ENCODE data around the gene MAP1LC3A.
"Not testable (repeated sequence)": the region's sequence is repeated elsewhere in the genome, so short reads cannot be mapped to it uniquely, and the experiment has no call there.

MAP1LC3A gene

DNA sequence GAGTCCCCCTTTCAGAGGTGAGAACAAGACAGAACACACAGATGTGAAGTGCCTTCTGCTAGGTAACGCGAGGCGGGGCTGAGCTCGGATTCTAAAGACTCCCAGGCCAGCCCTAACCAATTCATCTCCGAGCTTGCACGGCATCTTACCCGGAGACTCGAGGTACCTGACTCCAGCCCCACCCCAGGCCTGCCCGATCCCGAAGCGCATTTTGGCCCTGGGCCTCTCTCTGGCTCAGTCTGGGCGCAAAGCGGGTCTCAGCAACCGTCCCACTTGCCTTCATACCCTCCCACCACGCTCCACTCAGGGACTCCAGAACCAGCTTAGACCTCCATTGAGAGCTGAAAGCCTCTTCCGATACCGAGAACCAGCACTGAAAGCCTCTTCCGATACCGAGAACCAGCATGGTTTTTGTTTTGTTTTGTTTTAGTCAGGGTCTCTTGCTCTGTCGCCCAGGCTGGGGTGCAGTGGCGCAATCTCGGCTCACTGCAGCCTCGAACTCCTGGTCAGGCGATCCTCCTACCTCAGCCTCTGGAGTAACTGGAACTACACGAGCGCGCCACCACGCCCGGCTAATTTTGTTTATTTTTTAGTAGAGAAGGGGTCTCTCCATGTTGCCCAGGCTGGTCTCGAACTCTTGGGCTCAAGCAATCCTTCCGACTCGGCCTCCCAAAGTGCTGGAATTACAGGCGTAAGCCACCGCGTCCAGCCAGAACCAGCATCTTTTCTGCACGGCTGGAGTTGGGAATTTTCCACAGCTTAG lies 42.9 kb upstream of the MAP1LC3A start:
- peak overlapping the region; percentile 92 for H3K4me3 ChIP-seq (ENCODE audit: low read depth, low read length)
- TF ChIP-seq CTCF (IDR thresholded peaks at IDR 0.05; ENCODE audit: low read depth, low read length): no peak

DNA sequence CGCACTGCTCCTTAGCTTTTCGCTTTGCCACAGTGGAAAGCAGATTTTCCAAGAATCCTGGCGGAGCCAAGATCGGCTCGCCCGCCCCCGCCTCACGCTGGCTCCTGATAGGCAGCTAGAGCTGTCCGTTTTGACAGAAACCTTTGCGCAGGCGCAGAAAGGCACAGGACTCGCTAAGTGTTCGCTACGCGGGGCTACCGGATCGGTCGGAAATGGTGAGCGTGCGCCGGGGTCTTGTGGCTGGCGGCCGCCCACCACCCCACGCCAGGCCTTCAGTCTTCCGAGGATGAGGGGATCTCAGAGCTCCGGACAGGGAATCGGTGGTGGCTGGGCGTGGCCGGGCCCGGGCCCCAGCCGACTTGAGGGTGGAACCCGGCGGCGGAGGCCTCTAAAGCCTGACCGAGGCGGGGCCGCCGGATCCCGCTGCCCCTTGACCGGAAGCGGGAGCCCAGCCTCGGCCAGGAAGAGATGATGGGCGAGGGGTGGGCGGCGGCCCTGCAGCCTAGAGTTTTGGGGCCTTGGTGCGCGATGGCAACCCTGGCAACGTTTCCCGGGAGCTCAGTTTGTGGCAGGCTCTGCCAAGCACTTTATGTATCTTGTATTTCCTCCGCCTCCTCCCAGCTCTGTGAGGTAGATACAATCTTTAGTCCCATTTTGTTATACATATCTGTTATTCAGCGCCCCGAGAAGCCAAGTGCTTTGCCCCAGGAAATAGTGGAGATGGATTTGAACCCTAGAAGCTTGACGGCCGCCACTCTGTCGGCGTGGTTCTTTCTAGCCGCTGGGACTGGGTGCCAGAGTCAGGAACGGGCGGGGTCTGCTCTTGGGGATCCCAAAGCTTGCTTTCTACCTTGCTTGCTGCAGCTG lies 42.0 kb upstream of the MAP1LC3A start, which contains the start of gene DYNLRB1:
TSS of gene DYNLRB1 (plus strand) at position 176 of the 867 bp plus-strand sequence. CDS start at position 213, 37 bp downstream.
- peak within 1 kb of the TSS; percentile 92 for H3K4me3 ChIP-seq (ENCODE audit: low read depth, low read length)
- TF ChIP-seq CTCF (IDR thresholded peaks at IDR 0.05; ENCODE audit: low read depth, low read length): no peak

- H3K4me3 ChIP-seq (ENCODE audit: low read depth, low read length): peak overlapping the region; percentile 92
- TF ChIP-seq CTCF (IDR thresholded peaks at IDR 0.05; ENCODE audit: low read depth, low read length): no peak
These were observed 41.4 kb upstream of the MAP1LC3A start for GRCh38 chr20:34517114-34517505.

DNA sequence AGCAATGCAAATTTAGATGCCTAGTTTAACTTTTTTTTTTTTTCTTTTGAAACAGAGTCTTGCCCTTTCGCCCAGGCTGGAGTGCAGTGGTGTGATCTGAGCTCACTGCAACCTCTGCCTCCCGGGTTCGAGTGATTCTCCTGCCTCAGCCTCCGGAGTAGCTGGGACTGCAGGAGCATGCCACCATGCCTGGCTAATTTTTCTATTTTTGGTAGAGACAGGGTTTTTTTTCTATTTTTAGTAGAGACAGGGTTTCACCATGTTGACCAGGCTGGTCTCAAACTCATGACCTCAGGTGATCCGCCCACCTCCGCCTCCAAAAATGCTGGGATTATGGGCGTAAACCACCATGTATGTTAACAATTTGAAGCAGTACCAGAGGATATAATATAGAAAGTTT lies 39.7 kb upstream of the MAP1LC3A start:
- not testable (repeated sequence) for H3K4me3 ChIP-seq (ENCODE audit: low read depth, low read length)

DNA sequence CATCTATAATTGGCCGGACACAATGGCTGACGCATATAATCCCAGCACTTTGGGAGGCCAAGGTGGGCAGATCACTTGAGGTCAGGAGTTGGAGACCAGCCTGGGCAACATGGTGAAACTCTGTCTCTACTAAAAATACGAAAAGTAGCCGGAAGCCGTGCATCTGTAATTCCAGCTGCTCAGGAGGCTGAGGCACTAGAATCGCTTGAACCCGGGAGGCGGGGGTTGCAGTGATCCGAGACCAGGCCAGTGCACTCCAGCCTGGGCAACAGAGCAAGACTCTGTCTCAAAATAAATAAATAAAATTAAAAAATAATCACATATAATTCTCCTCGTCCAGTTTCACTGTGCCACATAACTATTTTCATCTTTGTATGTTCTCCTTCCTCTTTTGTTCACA lies 38.7 kb upstream of the MAP1LC3A start:
- not testable (repeated sequence) for H3K4me3 ChIP-seq (ENCODE audit: low read depth, low read length)

- peak; percentile 62 for TF ChIP-seq CTCF (IDR thresholded peaks at IDR 0.05; ENCODE audit: low read depth, low read length)
- peak overlapping the region; percentile 27; the same call in 1 of the 2 replicates for H3K4me3 ChIP-seq (ENCODE audit: low read depth, low read length)
These were observed 35.3 kb upstream of the MAP1LC3A start for GRCh38 chr20:34522969-34523871.

DNA sequence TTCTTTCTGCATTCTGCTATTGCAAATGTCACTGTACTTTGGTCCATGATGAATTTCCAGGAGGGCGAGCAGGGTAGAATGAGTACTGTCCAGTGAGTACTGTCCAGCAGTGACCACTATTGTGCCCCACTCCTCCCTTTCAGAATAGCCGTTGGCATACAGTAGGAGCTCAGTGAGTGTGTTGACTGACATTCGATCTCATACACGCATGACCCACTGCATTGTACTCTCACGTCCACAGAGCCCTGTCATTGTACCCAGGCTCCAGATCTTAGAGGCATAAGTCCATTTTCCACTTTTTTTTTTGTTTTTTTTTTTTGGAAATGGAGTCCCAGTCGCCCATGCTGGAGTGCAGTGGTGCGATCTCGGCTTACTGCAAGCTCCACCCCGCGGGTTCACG lies 34.1 kb upstream of the MAP1LC3A start:
- no peak for TF ChIP-seq CTCF (IDR thresholded peaks at IDR 0.05; ENCODE audit: low read depth, low read length)

More for the DNA sequence above, 34.1 kb upstream of the MAP1LC3A start:
- H3K4me3 ChIP-seq (ENCODE audit: low read depth, low read length): no peak overlapping the region
